ENCODE measurements around the gene ANKS1B.

The ANKS1B gene

GRCh38 chr12:99706736-99707473 is 277.8 kb downstream of the ANKS1B start:
- H3K27ac ChIP-seq (ENCODE audit: low read depth, low read length, severe bottlenecking): no peak overlapping the region
- no peaks in the 10 kb centered on the region for H3K36me3 ChIP-seq (ENCODE audit: control insufficient read depth, insufficient read depth, low read length)
- no peaks in the 10 kb centered on the region for H3K9me3 ChIP-seq (ENCODE audit: control insufficient read depth, low read length)
- WGBS, 2 experiments (ENCODE audit: insufficient coverage in 2 of 2): 88 to 89% methylated on average over 4 to 5 of the region's 6 CpGs
- no peaks in the 10 kb centered on the region for H3K4me1 ChIP-seq (ENCODE audit: control insufficient read depth, insufficient read depth, low read length, poor library complexity, severe bottlenecking)
- no peak overlapping the region for H3K4me3 ChIP-seq (ENCODE audit: extremely low read depth, insufficient read depth, low read length, poor library complexity, severe bottlenecking)

- Histone ChIP-seq H3K9me3 (ENCODE audit: control insufficient read depth, low read length) (no peaks in the 10 kb centered on the region), H3K4me3 (ENCODE audit: extremely low read depth, insufficient read depth, low read length, poor library complexity, severe bottlenecking) (no peak overlapping the region), H3K36me3 (ENCODE audit: control insufficient read depth, insufficient read depth, low read length) (no peaks in the 10 kb centered on the region), H3K27ac (ENCODE audit: low read depth, low read length, severe bottlenecking) (no peak overlapping the region), H3K4me1 (ENCODE audit: control insufficient read depth, insufficient read depth, low read length, poor library complexity, severe bottlenecking) (no peaks in the 10 kb centered on the region)
Measured at GRCh38 chr12:99704458-99704857, 280.3 kb downstream of the ANKS1B start.

- H3K4me3 ChIP-seq (ENCODE audit: extremely low read depth, insufficient read depth, low read length, poor library complexity, severe bottlenecking): no peak overlapping the region
- H3K27ac ChIP-seq (ENCODE audit: low read depth, low read length, severe bottlenecking): no peak overlapping the region
- H3K4me1 ChIP-seq (ENCODE audit: control insufficient read depth, insufficient read depth, low read length, poor library complexity, severe bottlenecking): no peaks in the 10 kb centered on the region
- no peaks in the 10 kb centered on the region for H3K36me3 ChIP-seq (ENCODE audit: control insufficient read depth, insufficient read depth, low read length)
- WGBS, 2 experiments (ENCODE audit: insufficient coverage in 2 of 2): no CpG with 5 or more reads among the region's 1 CpG
- H3K9me3 ChIP-seq (ENCODE audit: control insufficient read depth, low read length): no peaks in the 10 kb centered on the region
Measured at GRCh38 chr12:99704036-99704435, 280.7 kb downstream of the ANKS1B start.

- Histone ChIP-seq H3K9me3 (ENCODE audit: control insufficient read depth, low read length) (no peaks in the 10 kb centered on the region), H3K4me3 (ENCODE audit: extremely low read depth, insufficient read depth, low read length, poor library complexity, severe bottlenecking) (no peak overlapping the region), H3K4me1 (ENCODE audit: control insufficient read depth, insufficient read depth, low read length, poor library complexity, severe bottlenecking) (no peaks in the 10 kb centered on the region), H3K27ac (ENCODE audit: low read depth, low read length, severe bottlenecking) (no peak overlapping the region), H3K36me3 (ENCODE audit: control insufficient read depth, insufficient read depth, low read length) (no peaks in the 10 kb centered on the region)
Measured at GRCh38 chr12:99700032-99700431, 284.7 kb downstream of the ANKS1B start.

GRCh38 chr12:99695050-99695449 is 289.7 kb downstream of the ANKS1B start:
- WGBS, 2 experiments (ENCODE audit: insufficient coverage in 2 of 2): 100% methylated on average over 1 of the region's 2 CpGs
- Histone ChIP-seq H3K9me3 (ENCODE audit: control insufficient read depth, low read length) (no peaks in the 10 kb centered on the region), H3K4me3 (ENCODE audit: extremely low read depth, insufficient read depth, low read length, poor library complexity, severe bottlenecking) (no peak overlapping the region), H3K4me1 (ENCODE audit: control insufficient read depth, insufficient read depth, low read length, poor library complexity, severe bottlenecking) (no peaks in the 10 kb centered on the region), H3K36me3 (ENCODE audit: control insufficient read depth, insufficient read depth, low read length) (no peaks in the 10 kb centered on the region), H3K27ac (ENCODE audit: low read depth, low read length, severe bottlenecking) (no peak overlapping the region)

GRCh38 chr12:99686142-99686541 is 298.6 kb downstream of the ANKS1B start:
- WGBS, 2 experiments (ENCODE audit: insufficient coverage in 2 of 2): 71 to 85% methylated on average over 1 of the region's 1 CpG
- no peak overlapping the region for H3K27ac ChIP-seq (ENCODE audit: low read depth, low read length, severe bottlenecking)
- H3K36me3 ChIP-seq (ENCODE audit: control insufficient read depth, insufficient read depth, low read length): no peaks in the 10 kb centered on the region

GRCh38 chr12:99680276-99680675 is 304.5 kb downstream of the ANKS1B start:
- no peaks in the 10 kb centered on the region for H3K36me3 ChIP-seq (ENCODE audit: control insufficient read depth, insufficient read depth, low read length)
- H3K4me3 ChIP-seq (ENCODE audit: extremely low read depth, insufficient read depth, low read length, poor library complexity, severe bottlenecking): no peak overlapping the region
- no peak overlapping the region for H3K27ac ChIP-seq (ENCODE audit: low read depth, low read length, severe bottlenecking)
- peaks cover 6% of the 10 kb centered on the region for H3K4me1 ChIP-seq (ENCODE audit: control insufficient read depth, insufficient read depth, low read length, poor library complexity, severe bottlenecking)
- H3K9me3 ChIP-seq (ENCODE audit: control insufficient read depth, low read length): no peaks in the 10 kb centered on the region
- WGBS, 2 experiments (ENCODE audit: insufficient coverage in 2 of 2): 81 to 94% methylated on average over 4 of the region's 4 CpGs

More at GRCh38 chr12:99686142-99686541, 298.6 kb downstream of the ANKS1B start:
- Histone ChIP-seq H3K4me3 (ENCODE audit: extremely low read depth, insufficient read depth, low read length, poor library complexity, severe bottlenecking) (no peak overlapping the region), H3K4me1 (ENCODE audit: control insufficient read depth, insufficient read depth, low read length, poor library complexity, severe bottlenecking) (no peaks in the 10 kb centered on the region), H3K9me3 (ENCODE audit: control insufficient read depth, low read length) (no peaks in the 10 kb centered on the region)

GRCh38 chr12:99670635-99671034 is 314.1 kb downstream of the ANKS1B start:
- H3K27ac ChIP-seq (ENCODE audit: low read depth, low read length, severe bottlenecking): peak overlapping the region; percentile 66
- peaks cover 7% of the 10 kb centered on the region for H3K4me1 ChIP-seq (ENCODE audit: control insufficient read depth, insufficient read depth, low read length, poor library complexity, severe bottlenecking)
- no peaks in the 10 kb centered on the region for H3K36me3 ChIP-seq (ENCODE audit: control insufficient read depth, insufficient read depth, low read length)
- H3K9me3 ChIP-seq (ENCODE audit: control insufficient read depth, low read length): no peaks in the 10 kb centered on the region
- no peak overlapping the region for H3K4me3 ChIP-seq (ENCODE audit: extremely low read depth, insufficient read depth, low read length, poor library complexity, severe bottlenecking)
- WGBS, 2 experiments (ENCODE audit: insufficient coverage in 2 of 2): 100% methylated on average over 1 of the region's 1 CpG; no CpG with 5 or more reads in 1 of the 2 experiments

GRCh38 chr12:99658671-99659349 is 325.9 kb downstream of the ANKS1B start:
- Histone ChIP-seq H3K27ac (ENCODE audit: low read depth, low read length, severe bottlenecking) (no peak overlapping the region), H3K36me3 (ENCODE audit: control insufficient read depth, insufficient read depth, low read length) (no peaks in the 10 kb centered on the region), H3K4me1 (ENCODE audit: control insufficient read depth, insufficient read depth, low read length, poor library complexity, severe bottlenecking) (no peaks in the 10 kb centered on the region), H3K4me3 (ENCODE audit: extremely low read depth, insufficient read depth, low read length, poor library complexity, severe bottlenecking) (no peak overlapping the region), H3K9me3 (ENCODE audit: control insufficient read depth, low read length) (no peaks in the 10 kb centered on the region)
- WGBS, 2 experiments (ENCODE audit: insufficient coverage in 2 of 2): no CpG with 5 or more reads among the region's 1 CpG

- Histone ChIP-seq H3K4me1 (ENCODE audit: control insufficient read depth, insufficient read depth, low read length, poor library complexity, severe bottlenecking) (no peaks in the 10 kb centered on the region), H3K4me3 (ENCODE audit: extremely low read depth, insufficient read depth, low read length, poor library complexity, severe bottlenecking) (no peak overlapping the region), H3K27ac (ENCODE audit: low read depth, low read length, severe bottlenecking) (no peak overlapping the region), H3K9me3 (ENCODE audit: control insufficient read depth, low read length) (no peaks in the 10 kb centered on the region), H3K36me3 (ENCODE audit: control insufficient read depth, insufficient read depth, low read length) (no peaks in the 10 kb centered on the region)
- WGBS, 2 experiments (ENCODE audit: insufficient coverage in 2 of 2): 80 to 100% methylated on average over 1 of the region's 1 CpG
Measured at GRCh38 chr12:99649551-99649950, 335.2 kb downstream of the ANKS1B start.

GRCh38 chr12:99648183-99648582 is 336.6 kb downstream of the ANKS1B start:
- H3K9me3 ChIP-seq (ENCODE audit: control insufficient read depth, low read length): no peaks in the 10 kb centered on the region
- no peaks in the 10 kb centered on the region for H3K4me1 ChIP-seq (ENCODE audit: control insufficient read depth, insufficient read depth, low read length, poor library complexity, severe bottlenecking)
- H3K36me3 ChIP-seq (ENCODE audit: control insufficient read depth, insufficient read depth, low read length): no peaks in the 10 kb centered on the region
- WGBS, 2 experiments (ENCODE audit: insufficient coverage in 2 of 2): 89 to 95% methylated on average over 13 to 14 of the region's 14 CpGs
- H3K4me3 ChIP-seq (ENCODE audit: extremely low read depth, insufficient read depth, low read length, poor library complexity, severe bottlenecking): no peak overlapping the region
- no peak overlapping the region for H3K27ac ChIP-seq (ENCODE audit: low read depth, low read length, severe bottlenecking)

All from mesodermal cell (in vitro differentiated cells).